ENCODE results near the gene PYROXD2. TPM values are rescaled to one million over a fixed set of nuclear protein-coding genes. Genes with fewer than 3 reads are reported as not detected.

The PYROXD2 gene
- total and polyA plus RNA-seq, 2 experiments from 2014 or later, result 1.3 to 2.6 TPM

DNA sequence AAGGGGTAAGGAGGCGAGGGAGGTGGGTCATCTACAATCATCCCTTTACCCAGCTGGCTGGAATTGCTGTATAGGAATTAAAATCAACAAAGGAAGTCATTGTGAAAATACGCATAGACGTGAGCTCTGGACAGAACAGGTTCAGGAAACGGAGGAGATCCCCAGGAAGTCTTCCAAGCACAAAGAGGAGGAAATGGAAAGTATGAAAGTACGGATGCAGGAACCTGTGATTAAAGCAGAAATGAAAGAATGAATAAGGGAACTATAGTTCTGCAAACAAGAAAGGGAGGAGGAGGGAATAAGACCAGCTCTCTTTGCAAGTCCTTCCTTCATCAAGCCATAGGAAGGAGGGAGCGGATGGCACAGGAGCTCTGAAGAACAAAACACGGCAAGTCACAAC, 61.8 kb downstream of the PYROXD2 start (continued):
- TF ChIP-seq, protein P1, sequence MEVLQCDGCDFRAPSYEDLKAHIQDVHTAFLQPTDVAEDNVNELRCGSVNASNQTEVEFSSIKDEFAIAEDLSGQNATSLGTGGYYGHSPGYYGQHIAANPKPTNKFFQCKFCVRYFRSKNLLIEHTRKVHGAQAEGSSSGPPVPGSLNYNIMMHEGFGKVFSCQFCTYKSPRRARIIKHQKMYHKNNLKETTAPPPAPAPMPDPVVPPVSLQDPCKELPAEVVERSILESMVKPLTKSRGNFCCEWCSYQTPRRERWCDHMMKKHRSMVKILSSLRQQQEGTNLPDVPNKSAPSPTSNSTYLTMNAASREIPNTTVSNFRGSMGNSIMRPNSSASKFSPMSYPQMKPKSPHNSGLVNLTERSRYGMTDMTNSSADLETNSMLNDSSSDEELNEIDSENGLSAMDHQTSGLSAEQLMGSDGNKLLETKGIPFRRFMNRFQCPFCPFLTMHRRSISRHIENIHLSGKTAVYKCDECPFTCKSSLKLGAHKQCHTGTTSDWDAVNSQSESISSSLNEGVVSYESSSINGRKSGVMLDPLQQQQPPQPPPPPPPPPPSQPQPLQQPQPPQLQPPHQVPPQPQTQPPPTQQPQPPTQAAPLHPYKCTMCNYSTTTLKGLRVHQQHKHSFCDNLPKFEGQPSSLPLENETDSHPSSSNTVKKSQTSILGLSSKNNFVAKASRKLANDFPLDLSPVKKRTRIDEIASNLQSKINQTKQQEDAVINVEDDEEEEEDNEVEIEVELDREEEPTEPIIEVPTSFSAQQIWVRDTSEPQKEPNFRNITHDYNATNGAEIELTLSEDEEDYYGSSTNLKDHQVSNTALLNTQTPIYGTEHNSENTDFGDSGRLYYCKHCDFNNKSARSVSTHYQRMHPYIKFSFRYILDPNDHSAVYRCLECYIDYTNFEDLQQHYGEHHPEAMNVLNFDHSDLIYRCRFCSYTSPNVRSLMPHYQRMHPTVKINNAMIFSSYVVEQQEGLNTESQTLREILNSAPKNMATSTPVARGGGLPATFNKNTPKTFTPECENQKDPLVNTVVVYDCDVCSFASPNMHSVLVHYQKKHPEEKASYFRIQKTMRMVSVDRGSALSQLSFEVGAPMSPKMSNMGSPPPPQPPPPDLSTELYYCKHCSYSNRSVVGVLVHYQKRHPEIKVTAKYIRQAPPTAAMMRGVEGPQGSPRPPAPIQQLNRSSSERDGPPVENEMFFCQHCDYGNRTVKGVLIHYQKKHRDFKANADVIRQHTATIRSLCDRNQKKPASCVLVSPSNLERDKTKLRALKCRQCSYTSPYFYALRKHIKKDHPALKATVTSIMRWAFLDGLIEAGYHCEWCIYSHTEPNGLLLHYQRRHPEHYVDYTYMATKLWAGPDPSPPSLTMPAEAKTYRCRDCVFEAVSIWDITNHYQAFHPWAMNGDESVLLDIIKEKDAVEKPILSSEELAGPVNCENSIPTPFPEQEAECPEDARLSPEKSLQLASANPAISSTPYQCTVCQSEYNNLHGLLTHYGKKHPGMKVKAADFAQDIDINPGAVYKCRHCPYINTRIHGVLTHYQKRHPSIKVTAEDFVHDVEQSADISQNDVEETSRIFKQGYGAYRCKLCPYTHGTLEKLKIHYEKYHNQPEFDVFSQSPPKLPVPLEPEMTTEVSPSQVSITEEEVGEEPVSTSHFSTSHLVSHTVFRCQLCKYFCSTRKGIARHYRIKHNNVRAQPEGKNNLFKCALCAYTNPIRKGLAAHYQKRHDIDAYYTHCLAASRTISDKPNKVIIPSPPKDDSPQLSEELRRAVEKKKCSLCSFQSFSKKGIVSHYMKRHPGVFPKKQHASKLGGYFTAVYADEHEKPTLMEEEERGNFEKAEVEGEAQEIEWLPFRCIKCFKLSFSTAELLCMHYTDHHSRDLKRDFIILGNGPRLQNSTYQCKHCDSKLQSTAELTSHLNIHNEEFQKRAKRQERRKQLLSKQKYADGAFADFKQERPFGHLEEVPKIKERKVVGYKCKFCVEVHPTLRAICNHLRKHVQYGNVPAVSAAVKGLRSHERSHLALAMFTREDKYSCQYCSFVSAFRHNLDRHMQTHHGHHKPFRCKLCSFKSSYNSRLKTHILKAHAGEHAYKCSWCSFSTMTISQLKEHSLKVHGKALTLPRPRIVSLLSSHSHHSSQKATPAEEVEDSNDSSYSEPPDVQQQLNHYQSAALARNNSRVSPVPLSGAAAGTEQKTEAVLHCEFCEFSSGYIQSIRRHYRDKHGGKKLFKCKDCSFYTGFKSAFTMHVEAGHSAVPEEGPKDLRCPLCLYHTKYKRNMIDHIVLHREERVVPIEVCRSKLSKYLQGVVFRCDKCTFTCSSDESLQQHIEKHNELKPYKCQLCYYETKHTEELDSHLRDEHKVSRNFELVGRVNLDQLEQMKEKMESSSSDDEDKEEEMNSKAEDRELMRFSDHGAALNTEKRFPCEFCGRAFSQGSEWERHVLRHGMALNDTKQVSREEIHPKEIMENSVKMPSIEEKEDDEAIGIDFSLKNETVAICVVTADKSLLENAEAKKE (CRISPR knock-in tag; IDR thresholded peaks at IDR 0.05), result no peak
- TF ChIP-seq NANOG (IDR thresholded peaks at IDR 0.05; ENCODE audit: borderline replicate concordance) (no peak), ZNF331 (CRISPR knock-in tag; IDR thresholded peaks at IDR 0.05; ENCODE audit: low read depth) (no peak), EZH2 (IDR thresholded peaks at IDR 0.05; ENCODE audit: low read depth, unreplicated experiment) (no peak), EZH2phosphoT487 (IDR thresholded peaks at IDR 0.05; ENCODE audit: unreplicated experiment) (no peak)
- TF ChIP-seq, protein P2, sequence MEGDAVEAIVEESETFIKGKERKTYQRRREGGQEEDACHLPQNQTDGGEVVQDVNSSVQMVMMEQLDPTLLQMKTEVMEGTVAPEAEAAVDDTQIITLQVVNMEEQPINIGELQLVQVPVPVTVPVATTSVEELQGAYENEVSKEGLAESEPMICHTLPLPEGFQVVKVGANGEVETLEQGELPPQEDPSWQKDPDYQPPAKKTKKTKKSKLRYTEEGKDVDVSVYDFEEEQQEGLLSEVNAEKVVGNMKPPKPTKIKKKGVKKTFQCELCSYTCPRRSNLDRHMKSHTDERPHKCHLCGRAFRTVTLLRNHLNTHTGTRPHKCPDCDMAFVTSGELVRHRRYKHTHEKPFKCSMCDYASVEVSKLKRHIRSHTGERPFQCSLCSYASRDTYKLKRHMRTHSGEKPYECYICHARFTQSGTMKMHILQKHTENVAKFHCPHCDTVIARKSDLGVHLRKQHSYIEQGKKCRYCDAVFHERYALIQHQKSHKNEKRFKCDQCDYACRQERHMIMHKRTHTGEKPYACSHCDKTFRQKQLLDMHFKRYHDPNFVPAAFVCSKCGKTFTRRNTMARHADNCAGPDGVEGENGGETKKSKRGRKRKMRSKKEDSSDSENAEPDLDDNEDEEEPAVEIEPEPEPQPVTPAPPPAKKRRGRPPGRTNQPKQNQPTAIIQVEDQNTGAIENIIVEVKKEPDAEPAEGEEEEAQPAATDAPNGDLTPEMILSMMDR (conservative IDR thresholded peaks at IDR 0.05; ENCODE audit: low read depth in 2 of 2), result no peak

DNA sequence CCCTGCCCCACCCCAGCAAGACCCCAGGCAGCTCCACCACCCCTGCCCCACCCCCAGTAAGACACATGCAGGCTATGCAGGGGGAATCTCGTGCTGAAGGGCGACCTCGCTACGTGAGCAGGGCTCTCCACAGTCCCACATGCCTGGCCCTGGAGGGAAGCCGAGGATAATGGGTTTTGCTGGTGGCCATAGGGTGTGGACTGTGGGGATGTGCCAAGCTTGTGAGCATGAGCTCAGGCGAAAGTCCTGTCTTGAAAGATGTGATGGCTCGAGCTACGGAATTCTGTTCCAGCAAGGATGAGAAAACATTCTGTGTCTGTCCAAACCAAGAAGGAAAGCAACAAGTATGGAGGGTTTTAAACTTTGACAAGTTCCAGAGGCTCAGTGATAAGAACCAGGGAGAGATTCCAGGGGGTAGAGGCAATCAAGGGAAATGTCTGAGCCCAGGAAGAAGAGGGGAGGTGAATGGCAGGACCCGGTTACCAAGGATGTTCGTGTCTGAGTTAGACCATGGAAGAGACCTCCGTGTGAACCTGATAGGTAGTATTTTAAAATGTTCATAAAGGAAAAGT, 63.1 kb downstream of the PYROXD2 start:
- H3K4me1 Mint-ChIP-seq, result peaks cover 8% of the 10 kb centered on the region
- Histone ChIP-seq H3K4me3 (no peak overlapping the region), H3K4me2 (no peak overlapping the region), H4K20me1 (replicated peaks; ENCODE audit: insufficient read depth) (no peaks in the 10 kb centered on the region), H3K27me3 (ENCODE audit: insufficient read depth) (no peaks in the 10 kb centered on the region), H3K36me3 (ENCODE audit: insufficient read depth) (0 out of 2 replicates have a peak, but pooled peaks cover 3% of the 10 kb centered on the region), H3F3A (replicated peaks; ENCODE audit: low read depth) (no peaks in the 10 kb centered on the region), H3K4me1 (ENCODE audit: insufficient read depth) (no peaks in the 10 kb centered on the region), H3K79me2 (replicated peaks; ENCODE audit: insufficient read depth) (no peaks in the 10 kb centered on the region), H3K9me2 (ENCODE audit: insufficient read depth) (no peaks in the 10 kb centered on the region), H3K27ac (ENCODE audit: low read depth) (no peak overlapping the region), H2AFZ (no peak overlapping the region)
- peaks cover 17% of the 10 kb centered on the region for H3K9me3 Mint-ChIP-seq
- no peak overlapping the region for H3K4me3 Mint-ChIP-seq
- no peak for ATAC-seq
- DNase-seq (ENCODE audit: low spot score), result no peak
- H3K36me3 Mint-ChIP-seq (ENCODE audit: low read depth), result peaks cover 9% of the 10 kb centered on the region
- H3K27ac Mint-ChIP-seq, result no peak overlapping the region
- TF ChIP-seq NANOG (IDR thresholded peaks at IDR 0.05; ENCODE audit: borderline replicate concordance), result no peak
- TF ChIP-seq STAT1 (IDR thresholded peaks at IDR 0.05; ENCODE audit: unreplicated experiment), result no peak
- TF ChIP-seq POLR2AphosphoS5 (IDR thresholded peaks at IDR 0.05; ENCODE audit: low read depth), result no peak
- TF ChIP-seq JUNB (IDR thresholded peaks at IDR 0.05; ENCODE audit: unreplicated experiment), result no peak
- TF ChIP-seq, protein P3, sequence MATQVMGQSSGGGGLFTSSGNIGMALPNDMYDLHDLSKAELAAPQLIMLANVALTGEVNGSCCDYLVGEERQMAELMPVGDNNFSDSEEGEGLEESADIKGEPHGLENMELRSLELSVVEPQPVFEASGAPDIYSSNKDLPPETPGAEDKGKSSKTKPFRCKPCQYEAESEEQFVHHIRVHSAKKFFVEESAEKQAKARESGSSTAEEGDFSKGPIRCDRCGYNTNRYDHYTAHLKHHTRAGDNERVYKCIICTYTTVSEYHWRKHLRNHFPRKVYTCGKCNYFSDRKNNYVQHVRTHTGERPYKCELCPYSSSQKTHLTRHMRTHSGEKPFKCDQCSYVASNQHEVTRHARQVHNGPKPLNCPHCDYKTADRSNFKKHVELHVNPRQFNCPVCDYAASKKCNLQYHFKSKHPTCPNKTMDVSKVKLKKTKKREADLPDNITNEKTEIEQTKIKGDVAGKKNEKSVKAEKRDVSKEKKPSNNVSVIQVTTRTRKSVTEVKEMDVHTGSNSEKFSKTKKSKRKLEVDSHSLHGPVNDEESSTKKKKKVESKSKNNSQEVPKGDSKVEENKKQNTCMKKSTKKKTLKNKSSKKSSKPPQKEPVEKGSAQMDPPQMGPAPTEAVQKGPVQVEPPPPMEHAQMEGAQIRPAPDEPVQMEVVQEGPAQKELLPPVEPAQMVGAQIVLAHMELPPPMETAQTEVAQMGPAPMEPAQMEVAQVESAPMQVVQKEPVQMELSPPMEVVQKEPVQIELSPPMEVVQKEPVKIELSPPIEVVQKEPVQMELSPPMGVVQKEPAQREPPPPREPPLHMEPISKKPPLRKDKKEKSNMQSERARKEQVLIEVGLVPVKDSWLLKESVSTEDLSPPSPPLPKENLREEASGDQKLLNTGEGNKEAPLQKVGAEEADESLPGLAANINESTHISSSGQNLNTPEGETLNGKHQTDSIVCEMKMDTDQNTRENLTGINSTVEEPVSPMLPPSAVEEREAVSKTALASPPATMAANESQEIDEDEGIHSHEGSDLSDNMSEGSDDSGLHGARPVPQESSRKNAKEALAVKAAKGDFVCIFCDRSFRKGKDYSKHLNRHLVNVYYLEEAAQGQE (IDR thresholded peaks at IDR 0.05; ENCODE audit: unreplicated experiment), result no peak
- H3K27me3 Mint-ChIP-seq (ENCODE audit: insufficient read depth, low read depth, poor library complexity), result peaks cover 12% of the 10 kb centered on the region
